ENCODE data around the gene ARHGAP1.
"Not testable (repeated sequence)": the region's sequence is repeated elsewhere in the genome, so short reads cannot be mapped to it uniquely, and the experiment has no call there.

Gene ARHGAP1

DNA sequence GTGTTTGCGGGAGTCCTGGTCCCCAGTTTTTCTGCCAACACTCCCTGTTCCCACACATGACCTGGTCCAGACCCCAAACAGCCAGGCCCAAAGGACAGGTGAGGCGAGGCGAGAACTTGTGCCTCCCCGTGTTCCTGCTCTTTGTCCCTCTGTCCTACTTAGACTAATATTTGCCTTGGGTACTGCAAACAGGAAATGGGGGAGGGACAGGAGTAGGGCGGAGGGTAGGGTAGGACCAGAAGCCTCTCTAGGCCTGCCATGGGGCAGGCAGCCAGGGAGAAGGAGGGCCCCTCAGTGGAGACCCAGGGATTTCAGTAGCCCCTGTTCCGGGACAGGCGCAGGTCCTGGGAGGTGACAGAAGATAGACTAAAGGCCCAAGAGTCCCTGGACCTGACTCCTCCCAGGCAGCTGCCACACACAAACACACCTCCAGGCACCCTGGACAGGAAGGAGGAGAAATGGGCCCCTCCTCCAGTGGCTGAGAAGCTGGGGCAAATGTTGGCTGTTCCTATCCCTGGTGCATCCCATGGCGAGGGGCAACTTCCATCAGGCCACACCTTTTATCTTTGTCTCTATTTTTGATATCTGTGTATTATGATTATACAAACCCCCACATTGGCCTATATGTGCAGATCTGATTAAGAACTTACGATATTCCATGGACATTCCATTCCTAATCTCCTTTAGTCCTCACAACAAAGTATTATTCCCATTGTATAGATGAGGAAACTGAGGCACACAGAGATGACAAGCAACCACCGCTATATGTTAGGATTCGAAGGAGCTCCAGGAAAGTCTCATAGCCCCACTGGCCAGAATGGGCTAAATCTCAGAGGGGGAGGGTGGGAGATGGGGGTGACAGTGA lies 18.0 kb upstream of the ARHGAP1 start:
- no peak overlapping the region for H3K4me3 ChIP-seq (replicated peaks in 1 of 2; ENCODE audit: low read depth in 2 of 2, low read length in 2 of 2)
- peak; percentile 28 to 41 for DNase-seq (ENCODE audit: low read depth in 2 of 2)
- TF ChIP-seq, protein P1, sequence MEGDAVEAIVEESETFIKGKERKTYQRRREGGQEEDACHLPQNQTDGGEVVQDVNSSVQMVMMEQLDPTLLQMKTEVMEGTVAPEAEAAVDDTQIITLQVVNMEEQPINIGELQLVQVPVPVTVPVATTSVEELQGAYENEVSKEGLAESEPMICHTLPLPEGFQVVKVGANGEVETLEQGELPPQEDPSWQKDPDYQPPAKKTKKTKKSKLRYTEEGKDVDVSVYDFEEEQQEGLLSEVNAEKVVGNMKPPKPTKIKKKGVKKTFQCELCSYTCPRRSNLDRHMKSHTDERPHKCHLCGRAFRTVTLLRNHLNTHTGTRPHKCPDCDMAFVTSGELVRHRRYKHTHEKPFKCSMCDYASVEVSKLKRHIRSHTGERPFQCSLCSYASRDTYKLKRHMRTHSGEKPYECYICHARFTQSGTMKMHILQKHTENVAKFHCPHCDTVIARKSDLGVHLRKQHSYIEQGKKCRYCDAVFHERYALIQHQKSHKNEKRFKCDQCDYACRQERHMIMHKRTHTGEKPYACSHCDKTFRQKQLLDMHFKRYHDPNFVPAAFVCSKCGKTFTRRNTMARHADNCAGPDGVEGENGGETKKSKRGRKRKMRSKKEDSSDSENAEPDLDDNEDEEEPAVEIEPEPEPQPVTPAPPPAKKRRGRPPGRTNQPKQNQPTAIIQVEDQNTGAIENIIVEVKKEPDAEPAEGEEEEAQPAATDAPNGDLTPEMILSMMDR (IDR thresholded peaks at IDR 0.05; ENCODE audit: low read depth, low read length) = no peak

DNA sequence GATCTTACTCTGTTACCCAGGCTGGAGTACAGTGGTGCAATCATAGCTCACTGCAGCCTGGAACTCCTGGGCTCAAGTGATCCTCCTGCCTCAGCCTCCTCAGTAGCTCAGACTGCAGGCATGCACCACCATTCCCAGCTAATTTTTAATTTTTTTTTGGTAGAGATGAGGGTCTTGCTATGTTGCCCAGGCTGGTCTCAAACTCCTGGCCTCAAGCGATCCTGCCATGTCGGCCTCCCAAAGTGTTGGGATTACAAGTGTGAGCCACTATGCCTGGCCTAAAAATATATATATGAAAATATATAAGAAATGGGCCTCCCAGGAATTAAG lies 17.4 kb upstream of the ARHGAP1 start:
- H3K4me3 ChIP-seq (replicated peaks in 1 of 2; ENCODE audit: low read depth in 2 of 2, low read length in 2 of 2); DNase-seq (ENCODE audit: low read depth in 2 of 2): not testable (repeated sequence)

DNA sequence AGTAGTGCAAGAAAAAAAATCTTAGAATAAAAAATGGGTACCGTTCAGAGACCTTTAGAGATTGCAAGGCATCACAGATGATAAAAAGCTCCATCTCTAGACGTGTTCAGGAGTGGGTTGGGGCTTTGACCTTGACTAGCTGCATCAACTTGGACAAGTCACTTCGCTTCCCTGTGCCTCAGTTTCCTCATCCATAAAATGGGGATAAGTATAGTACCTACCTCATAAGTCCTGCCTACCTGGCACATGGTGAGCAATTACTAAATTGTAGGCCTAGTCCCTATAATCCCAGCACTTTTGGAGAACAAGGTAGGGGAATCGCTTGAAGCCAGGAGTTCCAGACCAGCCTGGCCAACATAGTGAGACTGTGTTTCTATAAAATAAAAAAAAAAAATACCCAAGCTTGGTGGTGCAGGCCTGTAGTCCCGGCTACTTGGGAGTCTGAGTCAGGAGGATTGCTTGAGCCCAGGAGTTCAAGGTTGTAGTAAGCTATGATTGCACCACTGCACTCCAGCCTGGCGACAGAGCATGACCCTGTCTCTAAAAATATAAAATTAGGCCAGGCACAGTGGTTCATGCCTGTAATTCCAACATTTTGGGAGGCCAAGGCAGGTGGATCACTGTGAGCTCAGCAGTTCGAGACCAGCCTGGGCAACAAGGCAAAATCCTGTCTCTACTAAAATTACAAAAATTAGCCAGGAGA lies 12.6 kb upstream of the ARHGAP1 start:
- no peak overlapping the region for H3K4me3 ChIP-seq (replicated peaks in 1 of 2; ENCODE audit: low read depth in 2 of 2, low read length in 2 of 2)
- peak in 1 of 2 donors; percentile 26 for DNase-seq (ENCODE audit: low read depth in 2 of 2)
- TF ChIP-seq, protein P1 (IDR thresholded peaks at IDR 0.05; ENCODE audit: low read depth, low read length) = no peak

DNA sequence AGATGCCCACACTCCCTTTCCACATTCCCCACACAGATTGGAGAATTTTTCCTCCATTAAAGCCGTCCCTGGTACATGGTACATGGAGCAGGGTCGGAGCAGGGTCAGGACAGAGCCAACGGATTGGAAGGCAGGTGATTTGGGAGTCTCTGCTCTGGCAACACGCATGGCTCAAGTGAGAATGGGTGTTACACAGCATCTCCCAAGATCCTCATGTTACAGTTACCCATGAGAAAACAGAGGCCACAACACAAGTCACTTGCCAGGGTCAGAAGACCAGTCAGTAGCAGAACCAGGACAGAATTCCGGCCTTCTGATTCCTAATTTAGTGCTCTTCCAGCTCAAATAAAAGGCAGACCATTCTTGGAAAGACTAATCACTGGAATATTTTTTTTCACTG lies 10.9 kb upstream of the ARHGAP1 start:
- peak; percentile 29 to 57 for DNase-seq (ENCODE audit: low read depth in 2 of 2)
- H3K4me3 ChIP-seq (replicated peaks in 1 of 2; ENCODE audit: low read depth in 2 of 2, low read length in 2 of 2) = no peak overlapping the region
- TF ChIP-seq, protein P1 (IDR thresholded peaks at IDR 0.05; ENCODE audit: low read depth, low read length) = no peak

DNA sequence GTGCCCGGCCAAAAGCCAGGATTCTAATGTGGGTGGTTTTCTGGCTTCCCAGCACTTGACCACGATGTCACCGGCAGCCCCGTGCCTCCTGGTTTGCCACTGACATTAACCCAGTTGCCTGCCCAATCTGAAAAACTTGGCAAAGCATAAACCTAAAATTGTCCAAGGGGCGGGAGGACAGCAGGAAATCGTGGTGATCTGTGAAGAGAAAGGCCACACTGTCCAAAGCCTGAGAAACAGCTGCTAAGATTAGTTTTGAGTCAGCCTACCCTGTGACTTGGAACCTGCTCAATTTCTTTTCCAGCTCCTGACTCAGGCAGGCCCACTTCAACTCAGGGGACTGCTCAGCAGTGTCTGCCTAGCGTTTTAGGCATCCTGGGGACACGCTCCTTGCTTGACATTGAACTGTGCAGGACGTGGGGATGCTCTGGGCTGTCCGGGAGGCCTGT lies 10.4 kb upstream of the ARHGAP1 start:
- H3K4me3 ChIP-seq (replicated peaks in 1 of 2; ENCODE audit: low read depth in 2 of 2, low read length in 2 of 2) = no peak overlapping the region
- peak; percentile 95 to 97 for DNase-seq (ENCODE audit: low read depth in 2 of 2)
- TF ChIP-seq, protein P1 (IDR thresholded peaks at IDR 0.05; ENCODE audit: low read depth, low read length) = no peak

DNA sequence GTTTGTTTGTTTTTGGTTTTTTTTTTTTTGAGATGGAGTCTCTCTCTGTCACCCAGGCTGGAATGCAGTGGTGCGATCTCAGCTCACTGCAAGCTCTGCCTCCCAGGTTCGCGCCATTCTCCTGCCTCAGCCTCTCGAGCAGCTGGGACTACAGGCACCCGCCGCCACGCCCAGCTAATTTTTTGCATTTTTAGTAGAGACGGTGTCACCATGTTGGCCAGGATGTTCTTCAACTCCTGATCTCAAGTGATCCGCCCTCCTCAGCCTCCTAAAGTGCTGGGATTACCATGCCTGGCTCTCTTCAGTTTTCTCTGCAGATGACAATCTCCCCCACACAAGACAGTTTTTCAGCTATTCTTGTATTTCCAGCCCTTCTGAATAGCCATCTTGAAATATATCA lies 8.9 kb upstream of the ARHGAP1 start:
- not testable (repeated sequence) for H3K4me3 ChIP-seq (replicated peaks in 1 of 2; ENCODE audit: low read depth in 2 of 2, low read length in 2 of 2); DNase-seq (ENCODE audit: low read depth in 2 of 2)

DNA sequence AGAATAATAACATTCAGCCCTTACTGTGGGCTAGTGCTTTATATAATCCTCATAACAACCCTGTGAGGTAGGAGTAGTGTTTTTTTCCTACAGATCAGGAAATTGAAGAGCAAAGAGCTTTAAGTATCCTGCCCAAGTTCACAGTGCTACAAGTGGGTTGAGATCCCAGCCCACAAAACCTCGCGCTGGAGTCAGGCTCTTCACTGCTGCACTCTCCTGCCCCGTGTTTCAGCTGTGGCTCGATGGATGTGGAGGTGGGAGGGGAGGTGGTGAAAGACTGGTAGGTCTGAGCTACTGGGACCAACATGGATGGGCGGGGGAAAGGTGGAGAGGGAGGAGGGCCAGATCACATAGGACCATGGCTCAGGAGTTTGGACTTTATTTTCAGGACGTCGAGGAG lies 6.5 kb upstream of the ARHGAP1 start:
- TF ChIP-seq, protein P1 (IDR thresholded peaks at IDR 0.05; ENCODE audit: low read depth, low read length) = no peak
- DNase-seq (ENCODE audit: low read depth in 2 of 2) = no peak
- H3K4me3 ChIP-seq (replicated peaks in 1 of 2; ENCODE audit: low read depth in 2 of 2, low read length in 2 of 2) = no peak overlapping the region
